ENCODE results near the gene ATXN7L1.
A peak's percentile ranks its signal among the peaks of the same experiment; 100 is the strongest.
"Not testable (repeated sequence)": the region's sequence is repeated elsewhere in the genome, so short reads cannot be mapped to it uniquely, and the experiment has no call there.

Gene ATXN7L1

DNA sequence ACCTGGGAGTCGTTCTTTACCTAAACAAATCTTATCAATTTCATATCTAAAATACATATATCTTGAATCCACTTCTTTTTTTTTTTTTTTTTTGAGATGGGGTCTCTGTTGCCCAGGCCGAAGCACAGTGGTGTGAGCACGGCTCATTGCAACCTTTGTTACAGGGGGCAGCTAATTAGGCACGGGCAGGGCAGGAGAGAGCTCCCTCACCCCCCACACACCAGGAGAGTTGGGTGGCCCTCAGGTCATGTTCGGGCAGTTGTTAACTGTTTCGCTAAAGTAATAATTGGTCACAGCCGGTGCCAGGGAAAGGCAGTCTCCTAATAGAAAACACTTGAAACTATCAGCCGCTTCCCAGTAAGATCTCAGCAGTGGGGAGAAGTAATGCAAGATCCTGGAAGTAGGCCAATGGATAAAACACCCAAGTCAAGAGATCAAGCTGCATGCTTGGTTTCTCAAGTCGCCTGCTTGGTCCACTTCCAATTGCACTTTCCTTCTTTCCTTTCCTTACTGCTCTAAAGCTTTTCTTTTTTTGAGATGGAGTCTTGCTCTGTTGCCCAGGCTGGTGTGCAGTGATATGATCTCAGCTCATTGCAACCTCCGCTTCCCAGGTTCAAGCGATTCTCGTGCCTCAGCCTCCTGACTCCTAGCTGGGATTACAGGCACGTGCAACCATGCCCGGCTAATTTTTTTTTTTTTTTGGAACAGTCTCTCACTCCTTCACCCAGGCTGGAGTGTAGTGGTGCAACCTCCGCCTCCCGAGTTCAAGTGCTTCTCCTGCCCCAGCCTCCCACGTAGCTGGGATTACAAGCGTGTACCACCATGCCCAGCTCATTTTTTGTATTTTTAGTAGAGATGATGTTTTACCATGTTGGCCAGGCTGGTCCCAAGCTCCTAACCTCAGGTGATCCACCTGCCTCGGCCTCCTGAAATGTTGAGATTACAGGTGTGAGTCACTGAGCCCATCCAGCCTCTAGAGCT is 273.8 kb downstream of the ATXN7L1 start:
- DNase-seq: no peak

- no peak for DNase-seq
These were observed 275.5 kb downstream of the ATXN7L1 start for GRCh38 chr7:105600720-105601550.

GRCh38 chr7:105599551-105599950 is 276.8 kb downstream of the ATXN7L1 start:
- no peak for DNase-seq

DNA sequence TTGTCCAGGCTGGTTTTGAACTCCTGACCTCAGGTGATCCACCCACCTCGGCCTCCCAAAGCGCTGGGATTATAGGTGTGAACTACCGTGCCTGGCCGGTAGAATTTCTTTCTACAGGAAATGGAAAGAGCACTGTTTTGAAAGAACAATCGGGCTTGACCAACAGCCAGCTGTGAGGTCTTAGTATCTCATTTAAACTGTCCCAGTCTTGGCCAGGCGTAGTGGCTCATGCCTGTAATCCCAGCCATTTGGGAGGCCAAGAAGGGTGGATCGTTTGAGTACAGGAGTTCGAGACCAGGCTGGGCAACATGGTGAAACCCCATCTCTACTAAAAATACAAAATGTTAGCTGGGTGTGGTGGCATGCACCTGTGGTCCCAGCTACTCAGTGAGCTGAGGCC is 277.3 kb downstream of the ATXN7L1 start:
- not testable (repeated sequence) for DNase-seq

DNA sequence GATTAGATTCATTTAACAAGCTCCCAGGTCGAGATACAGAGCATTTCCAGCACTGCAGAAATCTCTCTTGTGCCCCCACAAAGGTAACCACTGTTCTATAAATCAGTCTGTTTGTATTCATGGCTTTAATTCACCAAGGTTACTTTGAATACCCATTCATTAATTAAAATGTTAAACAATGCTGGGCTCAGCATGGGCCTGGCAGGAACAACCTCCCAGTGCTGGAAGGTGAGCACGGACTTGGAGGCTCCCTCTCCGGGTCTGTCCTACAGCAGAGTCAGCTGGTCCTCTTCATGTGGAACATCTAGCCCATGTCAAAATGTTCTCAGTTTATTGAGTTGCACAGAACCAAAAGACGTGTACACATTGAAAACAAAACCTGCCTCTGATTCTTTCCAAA is 279.5 kb downstream of the ATXN7L1 start:
- DNase-seq: no peak

DNA sequence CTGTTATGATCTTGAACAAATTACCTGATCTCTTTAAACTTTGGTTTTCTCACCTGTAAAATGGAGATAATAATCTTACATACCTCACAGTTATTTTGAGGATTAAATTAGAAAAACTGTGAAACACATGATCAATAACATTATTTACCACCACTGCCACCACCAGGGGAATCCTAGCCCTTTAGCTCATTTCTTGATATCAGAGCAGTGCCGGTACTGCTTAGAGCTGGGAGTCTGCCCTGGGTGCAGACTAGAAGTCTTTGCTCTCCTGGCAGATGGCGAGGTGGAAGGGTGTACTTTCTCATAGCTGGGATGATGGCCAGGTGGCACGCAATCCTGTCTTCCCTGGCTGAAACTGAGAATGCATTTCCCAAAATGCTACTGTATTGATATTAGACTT is 282.4 kb downstream of the ATXN7L1 start:
- no peak for DNase-seq

DNA sequence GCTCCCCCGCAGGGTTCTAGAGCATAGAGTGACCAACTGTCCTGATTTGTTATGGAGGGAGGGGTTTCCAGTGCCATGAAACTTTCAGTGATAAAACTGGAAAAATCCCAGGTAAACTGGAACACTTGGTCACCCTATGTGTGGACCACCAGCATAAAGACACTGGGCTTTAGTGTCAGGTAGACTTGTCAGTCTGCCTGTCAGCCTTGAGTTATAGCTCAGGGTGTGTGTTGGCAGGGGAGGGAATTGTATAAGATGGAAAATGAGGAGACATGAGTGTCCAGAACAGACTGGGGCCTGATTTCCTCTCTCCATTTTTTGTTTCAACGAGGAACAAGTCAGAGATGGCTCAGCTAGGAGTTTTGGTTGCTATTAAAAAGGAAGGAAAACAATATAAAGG is 284.9 kb downstream of the ATXN7L1 start:
- no peak for DNase-seq

DNA sequence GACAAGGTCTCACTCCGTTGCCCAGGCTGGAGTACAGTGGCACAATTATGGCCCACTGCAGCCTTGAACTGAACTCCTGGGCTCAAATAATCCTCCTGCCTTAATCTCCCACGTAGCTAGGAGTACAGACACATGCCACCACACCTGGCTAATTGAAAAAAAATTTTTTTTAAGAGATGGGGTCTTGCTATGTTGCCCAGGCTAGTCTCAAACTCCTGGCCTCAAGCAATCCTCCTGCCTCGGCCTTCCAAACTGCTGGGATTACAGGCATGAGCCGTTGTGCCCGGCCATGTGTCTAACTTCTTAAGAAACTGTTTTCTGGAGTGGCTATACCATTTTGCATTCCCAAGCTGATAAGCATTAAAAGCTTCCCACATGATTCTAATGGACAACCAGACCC is 285.6 kb downstream of the ATXN7L1 start:
- no peak for DNase-seq

GRCh38 chr7:105589356-105590077 is 286.9 kb downstream of the ATXN7L1 start:
- DNase-seq: peak; percentile 72 to 75

DNA sequence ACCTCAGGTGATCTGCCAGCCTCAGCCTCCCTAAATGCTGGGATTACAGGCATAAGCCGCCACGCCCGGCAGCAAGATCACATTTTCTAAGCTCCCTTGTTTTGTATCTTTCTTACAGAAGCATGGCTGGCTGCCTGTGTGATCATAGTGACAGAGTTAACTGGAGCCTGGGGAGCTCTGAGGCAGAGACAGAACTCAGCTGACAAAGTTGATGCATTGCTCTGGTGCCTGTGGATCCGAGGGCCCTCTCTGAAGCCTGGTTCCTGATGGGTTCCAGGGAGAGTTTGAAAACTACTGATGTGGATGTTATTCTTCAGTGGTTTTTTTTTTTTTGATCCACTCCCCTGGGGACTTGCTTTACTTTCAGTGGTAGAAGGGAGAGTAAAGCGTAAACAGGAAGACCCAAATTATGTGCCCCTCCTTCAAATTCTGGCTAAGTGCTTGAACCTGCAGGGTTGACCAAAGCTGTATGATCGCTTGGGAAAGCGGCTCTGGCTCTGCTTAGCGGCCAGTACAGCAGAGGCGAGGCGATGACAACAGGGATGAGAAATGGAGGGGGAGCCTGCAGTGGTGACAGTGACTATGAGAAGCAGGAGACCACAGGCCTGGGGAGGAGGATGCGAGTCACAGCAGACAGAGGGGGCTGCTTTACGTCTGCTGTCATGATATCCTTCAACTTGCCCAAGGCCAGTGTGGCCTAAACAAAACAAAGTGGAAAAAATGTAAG is 288.3 kb downstream of the ATXN7L1 start:
- DNase-seq: no peak

DNA sequence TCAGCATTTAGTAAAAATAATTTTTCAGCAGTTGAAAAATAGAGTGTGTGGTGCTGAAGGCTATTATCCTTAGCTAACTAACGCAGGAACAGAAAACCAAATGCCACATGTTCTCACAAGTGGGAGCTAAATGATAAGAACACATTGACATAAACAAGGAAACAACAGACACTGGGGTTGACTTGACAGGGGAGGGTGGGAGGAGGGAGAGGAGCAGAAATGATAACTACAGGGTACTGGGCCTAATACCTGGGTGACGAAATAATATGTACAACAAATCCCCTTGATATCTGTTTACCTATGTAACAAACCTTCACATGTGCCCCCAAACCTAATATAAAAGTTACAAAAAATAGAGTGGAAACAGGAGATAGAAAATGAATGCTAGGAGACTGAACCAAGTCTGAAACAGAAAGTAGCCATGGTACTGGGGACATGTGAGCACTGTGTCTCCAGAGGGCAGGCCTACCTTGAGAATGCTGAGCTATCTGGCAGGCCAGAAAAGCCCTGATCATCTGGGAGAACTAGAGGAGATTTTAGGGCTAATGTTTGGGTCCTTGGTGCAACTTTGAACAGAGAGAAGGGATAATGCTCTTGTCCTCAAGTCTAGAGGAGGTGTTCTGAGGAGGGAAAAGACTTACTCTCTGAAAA is 290.4 kb downstream of the ATXN7L1 start:
- no peak for DNase-seq

DNA sequence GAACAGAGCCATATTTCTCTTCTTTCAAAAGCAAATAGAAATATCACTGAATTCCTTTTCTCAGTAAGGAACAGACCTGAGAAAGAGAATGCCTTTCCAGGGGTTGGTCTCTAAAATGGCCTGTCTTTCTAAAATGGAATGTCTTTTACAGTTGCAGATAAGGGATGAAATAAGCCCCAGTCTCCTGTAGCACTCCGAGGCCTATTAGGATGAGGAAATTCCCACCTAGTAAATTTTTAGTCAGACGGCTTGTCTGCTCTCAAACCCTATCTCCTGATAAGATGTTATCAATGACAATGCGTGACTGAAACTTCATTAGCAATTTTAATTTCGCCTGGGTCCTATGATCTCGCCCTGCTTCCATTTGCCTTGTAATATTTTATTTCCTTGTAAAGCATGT is 292.2 kb downstream of the ATXN7L1 start:
- no peak for DNase-seq

DNA sequence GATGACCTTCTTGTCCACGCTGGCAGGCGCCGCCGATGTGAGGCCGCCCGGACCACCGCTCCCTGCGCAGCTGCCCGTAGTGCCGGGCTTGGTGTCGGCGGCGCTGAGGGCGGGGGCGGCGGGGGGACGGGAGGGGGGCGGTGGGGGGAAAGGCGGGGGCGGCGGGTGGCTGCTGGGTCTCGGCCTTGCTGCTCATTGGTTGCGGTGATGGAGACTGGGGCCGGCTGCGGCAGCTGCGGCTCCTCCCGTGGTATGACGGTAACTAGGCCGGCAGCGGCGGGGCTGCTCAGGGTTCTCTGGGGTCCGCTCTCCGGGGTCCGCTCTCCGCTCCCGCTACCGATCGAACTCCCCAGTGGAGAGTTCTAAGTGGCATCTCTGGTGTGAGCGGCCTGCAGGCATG is 293.3 kb downstream of the ATXN7L1 start:
- DNase-seq: no peak

DNA sequence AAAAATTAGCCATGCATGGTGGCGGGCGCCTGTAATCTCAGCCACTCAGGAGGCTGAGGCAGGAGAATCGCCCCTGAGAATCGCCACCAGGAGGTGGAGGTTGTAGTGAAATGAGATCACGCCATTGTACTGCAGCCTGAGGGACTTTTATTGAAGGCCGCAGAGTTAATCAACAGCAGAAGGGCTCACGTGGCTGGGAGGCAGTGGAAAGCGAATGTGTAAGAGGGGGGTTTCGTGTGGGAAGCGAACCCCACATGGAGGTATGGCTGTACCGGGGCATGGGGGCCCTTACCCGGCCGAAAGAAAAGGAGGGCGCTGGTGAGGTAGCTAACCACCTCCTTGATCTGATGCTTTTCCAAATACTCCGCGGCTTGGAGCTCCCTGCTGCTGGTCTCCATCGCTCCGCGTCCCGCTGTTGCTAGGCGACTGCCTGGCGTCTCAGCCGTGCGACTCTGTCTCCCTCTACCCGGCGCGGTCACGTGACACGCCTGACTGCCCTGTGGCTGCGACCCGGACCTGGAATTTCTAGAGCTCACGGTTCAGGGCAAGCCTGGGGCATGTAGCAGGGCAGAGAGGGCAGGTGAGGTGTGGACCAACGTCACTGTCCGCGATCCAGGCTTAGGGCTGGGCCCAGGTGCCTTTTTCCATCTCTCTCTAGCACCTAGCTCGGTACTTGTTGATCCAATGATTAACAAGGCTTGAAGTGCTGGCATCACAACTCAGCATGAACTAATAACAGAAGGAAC is 295.2 kb downstream of the ATXN7L1 start, which contains the start of gene EFCAB10:
Gene EFCAB10 (minus strand): TSS at position 428 of the 746 bp plus-strand sequence. CDS start 30 bp downstream, at position 398.
- DNase-seq: no peak

DNA sequence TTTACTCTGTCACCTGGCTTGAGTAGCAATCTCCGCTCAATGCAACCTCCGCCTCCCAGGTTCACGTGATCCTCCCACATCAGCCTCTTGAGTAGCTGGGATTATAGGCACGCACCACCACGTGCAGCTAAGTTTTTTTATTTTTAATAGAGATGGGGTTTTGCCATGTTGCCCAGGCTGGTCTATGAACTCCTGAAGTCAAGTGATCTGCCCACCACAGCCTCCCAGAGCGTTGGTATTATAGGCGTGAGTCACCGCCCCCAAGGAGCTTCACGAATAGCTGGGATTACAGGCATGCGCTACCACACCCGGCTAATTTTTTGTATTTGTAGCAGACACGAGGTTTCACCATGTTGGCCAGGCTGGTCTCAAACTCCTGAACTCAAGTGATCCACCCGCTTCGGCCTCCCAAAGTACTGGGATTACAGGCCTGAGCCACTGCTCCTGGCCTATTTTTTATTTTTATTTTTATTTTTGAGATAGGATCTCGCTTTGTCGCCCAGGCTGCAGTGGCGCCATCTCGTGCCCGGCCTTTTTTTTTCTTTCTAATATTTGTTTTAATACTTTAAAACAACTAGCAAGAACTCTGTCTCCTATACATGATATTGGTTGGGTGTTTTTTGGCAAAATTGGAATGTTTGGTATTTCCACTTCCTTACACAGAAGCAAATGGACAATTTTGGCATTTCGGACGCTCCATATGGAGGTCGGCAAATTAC is 296.2 kb downstream of the ATXN7L1 start:
- DNase-seq: no peak

DNA sequence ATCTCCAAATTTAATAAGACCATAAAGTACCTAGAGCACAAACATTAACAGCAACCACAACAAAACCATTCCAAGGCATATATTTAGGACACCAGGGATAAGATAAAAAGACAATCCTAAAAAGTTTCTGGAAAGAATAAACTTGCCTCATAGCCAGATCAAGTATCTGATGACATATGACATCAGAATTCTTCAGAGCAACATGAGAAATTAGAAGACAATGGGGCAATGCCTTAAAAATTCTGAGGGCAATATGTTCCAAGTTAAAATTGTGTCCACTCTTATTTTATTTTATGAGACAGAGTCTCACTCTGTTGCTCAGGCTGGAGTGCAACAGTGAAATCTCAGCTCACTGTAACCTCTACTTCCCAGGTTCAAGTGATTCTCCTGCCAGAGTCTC is 297.9 kb downstream of the ATXN7L1 start:
- DNase-seq: no peak

GRCh38 chr7:105577251-105577650 is 299.1 kb downstream of the ATXN7L1 start:
- no peak for DNase-seq

DNA sequence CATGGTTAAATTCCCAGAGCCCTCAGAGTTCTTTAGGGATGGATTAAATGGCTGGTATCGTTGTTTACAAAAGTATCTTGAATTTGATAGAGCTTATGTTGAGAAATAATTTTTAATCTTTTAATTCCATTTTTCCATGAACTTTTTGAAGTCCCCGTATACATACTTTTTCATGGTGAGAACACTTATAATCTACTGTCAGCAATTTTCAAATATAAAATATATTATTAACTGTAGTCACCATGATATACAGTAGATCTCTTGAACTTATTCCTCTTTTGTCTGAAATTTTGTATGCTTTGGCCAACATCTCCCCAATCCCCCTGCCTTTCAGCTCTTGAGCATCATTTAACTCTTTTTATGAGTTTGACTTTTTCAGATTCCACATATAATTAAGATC is 304.5 kb downstream of the ATXN7L1 start:
- DNase-seq: no peak

GRCh38 chr7:105567821-105568220 is 308.6 kb downstream of the ATXN7L1 start:
- no peak for DNase-seq

GRCh38 chr7:105567024-105567423 is 309.4 kb downstream of the ATXN7L1 start:
- no peak for DNase-seq
